ENCODE results near the gene RNF208. TPM values are rescaled to one million over a fixed set of nuclear protein-coding genes. Genes with fewer than 3 reads are reported as not detected.
A peak's percentile ranks its signal among the peaks of the same experiment; 100 is the strongest.

The RNF208 gene
- total and polyA plus RNA-seq, 9 of the 15 experiments (the other 6 are each of a cell fraction or from before 2014, with no cell fraction given): 0.15 to 6.9 (median 0.50) TPM; not detected in 2

DNA sequence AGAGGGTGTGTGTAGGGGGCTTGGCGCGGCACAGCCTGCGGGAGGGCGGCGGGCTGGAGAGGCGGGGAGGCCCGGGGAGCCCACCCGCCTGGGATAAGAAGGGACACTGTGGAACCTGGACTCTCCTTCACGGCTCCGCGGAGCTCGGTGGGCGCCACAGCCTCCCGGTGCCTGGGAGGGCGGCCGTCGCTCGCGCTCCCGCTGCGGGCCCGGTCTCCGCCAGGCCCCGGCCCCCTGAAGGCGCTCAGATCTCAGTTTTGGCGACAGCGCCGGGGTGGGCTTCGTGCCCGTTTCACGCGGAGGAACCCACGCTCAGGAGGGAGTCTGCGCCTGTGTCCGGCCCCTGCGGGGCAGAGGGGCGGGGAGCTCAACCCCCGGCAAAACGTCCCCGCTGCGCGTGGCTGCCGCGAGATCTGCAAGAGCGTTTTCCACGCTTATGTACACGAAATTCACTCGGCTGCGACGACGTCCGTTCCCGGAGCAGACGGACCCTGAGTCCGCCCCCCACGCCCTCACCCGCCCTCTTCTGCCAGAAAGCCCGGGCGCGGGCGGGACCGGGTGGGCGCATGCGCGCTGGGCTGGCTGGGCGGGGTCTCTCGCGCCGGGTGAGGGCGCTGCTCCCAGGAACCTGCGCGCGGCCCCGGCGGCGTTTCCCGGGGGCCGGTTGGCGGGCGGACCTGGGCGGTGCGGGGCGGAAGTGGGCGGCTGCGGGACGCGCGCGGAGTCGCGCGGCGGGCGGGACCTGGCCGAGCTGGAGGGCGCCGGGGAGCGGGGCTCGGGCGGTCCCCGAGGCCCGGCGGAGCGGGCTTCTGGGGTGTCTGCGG, 32.8 kb upstream of the RNF208 start, which contains the start of gene NELFB (continued):
- TF ChIP-seq E4F1 (CRISPR knock-in tag; IDR thresholded peaks at IDR 0.05; ENCODE audit: borderline replicate concordance) (peak; percentile 77; the same call in 1 of the 2 replicates), GABPB1 (CRISPR knock-in tag; IDR thresholded peaks at IDR 0.05) (peak; percentile 93), ZNF77 (CRISPR knock-in tag; IDR thresholded peaks at IDR 0.05) (no peak), ZNF79 (CRISPR knock-in tag; IDR thresholded peaks at IDR 0.05; ENCODE audit: low read depth) (no peak), CBX1 (IDR thresholded peaks at IDR 0.05; ENCODE audit: low read depth) (peak; percentile 83), ZNF830 (CRISPR knock-in tag; IDR thresholded peaks at IDR 0.05) (no peak), FOXK1 (CRISPR knock-in tag; IDR thresholded peaks at IDR 0.05; ENCODE audit: borderline replicate concordance) (no peak), MAZ (CRISPR knock-in tag; conservative IDR thresholded peaks at IDR 0.05 in 1 of 2, IDR thresholded peaks at IDR 0.05 in 1 of 2) (peak; percentile 61 to 74), CTCF (IDR thresholded peaks at IDR 0.05 in 2 of 3, conservative IDR thresholded peaks at IDR 0.05 in 1 of 3; ENCODE audit: insufficient read depth in 2 of 3, low read depth in 1 of 3, low read length in 3 of 3) (0 out of 6 replicates have a peak, but pooled peaks of 1 of the 3 experiments have one; percentile 7), ZNF449 (CRISPR knock-in tag; IDR thresholded peaks at IDR 0.05) (no peak), HLTF (IDR thresholded peaks at IDR 0.05) (no peak), TAF1 (IDR thresholded peaks at IDR 0.05; ENCODE audit: control insufficient read depth, extremely low read depth, insufficient read depth, low read length, severe bottlenecking) (peak; percentile 84), HNRNPL (IDR thresholded peaks at IDR 0.05; ENCODE audit: low read depth, low read length) (no peak)
- TF ChIP-seq, protein P1, sequence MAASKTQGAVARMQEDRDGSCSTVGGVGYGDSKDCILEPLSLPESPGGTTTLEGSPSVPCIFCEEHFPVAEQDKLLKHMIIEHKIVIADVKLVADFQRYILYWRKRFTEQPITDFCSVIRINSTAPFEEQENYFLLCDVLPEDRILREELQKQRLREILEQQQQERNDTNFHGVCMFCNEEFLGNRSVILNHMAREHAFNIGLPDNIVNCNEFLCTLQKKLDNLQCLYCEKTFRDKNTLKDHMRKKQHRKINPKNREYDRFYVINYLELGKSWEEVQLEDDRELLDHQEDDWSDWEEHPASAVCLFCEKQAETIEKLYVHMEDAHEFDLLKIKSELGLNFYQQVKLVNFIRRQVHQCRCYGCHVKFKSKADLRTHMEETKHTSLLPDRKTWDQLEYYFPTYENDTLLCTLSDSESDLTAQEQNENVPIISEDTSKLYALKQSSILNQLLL (CRISPR knock-in tag; IDR thresholded peaks at IDR 0.05; ENCODE audit: borderline replicate concordance): no peak
- TF ChIP-seq, protein P2, sequence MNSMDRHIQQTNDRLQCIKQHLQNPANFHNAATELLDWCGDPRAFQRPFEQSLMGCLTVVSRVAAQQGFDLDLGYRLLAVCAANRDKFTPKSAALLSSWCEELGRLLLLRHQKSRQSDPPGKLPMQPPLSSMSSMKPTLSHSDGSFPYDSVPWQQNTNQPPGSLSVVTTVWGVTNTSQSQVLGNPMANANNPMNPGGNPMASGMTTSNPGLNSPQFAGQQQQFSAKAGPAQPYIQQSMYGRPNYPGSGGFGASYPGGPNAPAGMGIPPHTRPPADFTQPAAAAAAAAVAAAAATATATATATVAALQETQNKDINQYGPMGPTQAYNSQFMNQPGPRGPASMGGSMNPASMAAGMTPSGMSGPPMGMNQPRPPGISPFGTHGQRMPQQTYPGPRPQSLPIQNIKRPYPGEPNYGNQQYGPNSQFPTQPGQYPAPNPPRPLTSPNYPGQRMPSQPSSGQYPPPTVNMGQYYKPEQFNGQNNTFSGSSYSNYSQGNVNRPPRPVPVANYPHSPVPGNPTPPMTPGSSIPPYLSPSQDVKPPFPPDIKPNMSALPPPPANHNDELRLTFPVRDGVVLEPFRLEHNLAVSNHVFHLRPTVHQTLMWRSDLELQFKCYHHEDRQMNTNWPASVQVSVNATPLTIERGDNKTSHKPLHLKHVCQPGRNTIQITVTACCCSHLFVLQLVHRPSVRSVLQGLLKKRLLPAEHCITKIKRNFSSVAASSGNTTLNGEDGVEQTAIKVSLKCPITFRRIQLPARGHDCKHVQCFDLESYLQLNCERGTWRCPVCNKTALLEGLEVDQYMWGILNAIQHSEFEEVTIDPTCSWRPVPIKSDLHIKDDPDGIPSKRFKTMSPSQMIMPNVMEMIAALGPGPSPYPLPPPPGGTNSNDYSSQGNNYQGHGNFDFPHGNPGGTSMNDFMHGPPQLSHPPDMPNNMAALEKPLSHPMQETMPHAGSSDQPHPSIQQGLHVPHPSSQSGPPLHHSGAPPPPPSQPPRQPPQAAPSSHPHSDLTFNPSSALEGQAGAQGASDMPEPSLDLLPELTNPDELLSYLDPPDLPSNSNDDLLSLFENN (IDR thresholded peaks at IDR 0.05; ENCODE audit: low read depth in 2 of 2, low read length in 2 of 2): peak in 1 of 2 experiments; percentile 39; a peak in 1 of 4 replicates

All from K562 (cell line).